ENCODE results near the gene VWA8. TPM values are rescaled to one million over a fixed set of nuclear protein-coding genes. Genes with fewer than 3 reads are reported as not detected.
A peak's percentile ranks its signal among the peaks of the same experiment; 100 is the strongest.

Gene VWA8
- total RNA-seq, 3 donors from 2014 or later: 18.4 to 43.5 (median 34.7) TPM

GRCh38 chr13:41568143-41568971, 392.6 kb downstream of the VWA8 start:
- H3K36me3 ChIP-seq: no peaks in the 10 kb centered on the region
- H3K27me3 ChIP-seq: no peaks in the 10 kb centered on the region
- TF ChIP-seq POLR2A (IDR thresholded peaks at IDR 0.05) (no peak), POLR2AphosphoS5 (IDR thresholded peaks at IDR 0.05) (no peak)
- TF ChIP-seq, protein P1, sequence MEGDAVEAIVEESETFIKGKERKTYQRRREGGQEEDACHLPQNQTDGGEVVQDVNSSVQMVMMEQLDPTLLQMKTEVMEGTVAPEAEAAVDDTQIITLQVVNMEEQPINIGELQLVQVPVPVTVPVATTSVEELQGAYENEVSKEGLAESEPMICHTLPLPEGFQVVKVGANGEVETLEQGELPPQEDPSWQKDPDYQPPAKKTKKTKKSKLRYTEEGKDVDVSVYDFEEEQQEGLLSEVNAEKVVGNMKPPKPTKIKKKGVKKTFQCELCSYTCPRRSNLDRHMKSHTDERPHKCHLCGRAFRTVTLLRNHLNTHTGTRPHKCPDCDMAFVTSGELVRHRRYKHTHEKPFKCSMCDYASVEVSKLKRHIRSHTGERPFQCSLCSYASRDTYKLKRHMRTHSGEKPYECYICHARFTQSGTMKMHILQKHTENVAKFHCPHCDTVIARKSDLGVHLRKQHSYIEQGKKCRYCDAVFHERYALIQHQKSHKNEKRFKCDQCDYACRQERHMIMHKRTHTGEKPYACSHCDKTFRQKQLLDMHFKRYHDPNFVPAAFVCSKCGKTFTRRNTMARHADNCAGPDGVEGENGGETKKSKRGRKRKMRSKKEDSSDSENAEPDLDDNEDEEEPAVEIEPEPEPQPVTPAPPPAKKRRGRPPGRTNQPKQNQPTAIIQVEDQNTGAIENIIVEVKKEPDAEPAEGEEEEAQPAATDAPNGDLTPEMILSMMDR (IDR thresholded peaks at IDR 0.05): no peak
- DNase-seq (ENCODE audit: low spot score in 2 of 2): no peak
- H3K9me3 ChIP-seq: no peaks in the 10 kb centered on the region
- H3K4me3 ChIP-seq: no peak overlapping the region
- H3K27ac ChIP-seq: peak overlapping the region; percentile 52 to 65
- intact Hi-C loops (cut with DNase I; ENCODE audit: low total_unique reads): no loop called here
- peaks cover 0 to 6% of the 10 kb centered on the region in 2 donors for H3K4me1 ChIP-seq

GRCh38 chr13:41567363-41567762, 393.5 kb downstream of the VWA8 start:
- TF ChIP-seq POLR2AphosphoS5 (IDR thresholded peaks at IDR 0.05): no peak
- no peak for TF ChIP-seq POLR2A (IDR thresholded peaks at IDR 0.05)
- TF ChIP-seq, protein P1 (IDR thresholded peaks at IDR 0.05): no peak
- no peak overlapping the region for H3K27ac ChIP-seq
- no peaks in the 10 kb centered on the region for H3K9me3 ChIP-seq
- intact Hi-C loops (cut with DNase I; ENCODE audit: low total_unique reads): no loop called here
- H3K36me3 ChIP-seq: no peaks in the 10 kb centered on the region
- peaks cover 0 to 14% of the 10 kb centered on the region in 2 donors for H3K4me1 ChIP-seq
- DNase-seq (ENCODE audit: low spot score in 2 of 2): no peak
- no peak overlapping the region for H3K4me3 ChIP-seq
- H3K27me3 ChIP-seq: no peaks in the 10 kb centered on the region

- Histone ChIP-seq H3K36me3 (no peaks in the 10 kb centered on the region), H3K27ac (no peak overlapping the region), H3K27me3 (no peaks in the 10 kb centered on the region), H3K4me3 (no peak overlapping the region), H3K9me3 (no peaks in the 10 kb centered on the region), H3K4me1 (peaks cover 0 to 23% of the 10 kb centered on the region in 2 donors)
- no peak for TF ChIP-seq POLR2A (IDR thresholded peaks at IDR 0.05)
- TF ChIP-seq, protein P1 (IDR thresholded peaks at IDR 0.05): no peak
- intact Hi-C loops (cut with DNase I; ENCODE audit: low total_unique reads): no loop called here
- no peak for DNase-seq (ENCODE audit: low spot score in 2 of 2)
Observed at GRCh38 chr13:41565846-41566245, 395.1 kb downstream of the VWA8 start.

GRCh38 chr13:41565216-41565615, 395.7 kb downstream of the VWA8 start:
- TF ChIP-seq, protein P1 (IDR thresholded peaks at IDR 0.05): no peak
- TF ChIP-seq POLR2AphosphoS5 (IDR thresholded peaks at IDR 0.05) (no peak), POLR2A (IDR thresholded peaks at IDR 0.05) (no peak)
- no peak overlapping the region for H3K4me3 ChIP-seq
- H3K4me1 ChIP-seq: peaks cover 0 to 23% of the 10 kb centered on the region in 2 donors
- H3K27me3 ChIP-seq: no peaks in the 10 kb centered on the region
- no peaks in the 10 kb centered on the region for H3K9me3 ChIP-seq
- no peak for DNase-seq (ENCODE audit: low spot score in 2 of 2)
- intact Hi-C loops (cut with DNase I; ENCODE audit: low total_unique reads): no loop called here
- H3K27ac ChIP-seq: no peak overlapping the region
- H3K36me3 ChIP-seq: no peaks in the 10 kb centered on the region

DNA sequence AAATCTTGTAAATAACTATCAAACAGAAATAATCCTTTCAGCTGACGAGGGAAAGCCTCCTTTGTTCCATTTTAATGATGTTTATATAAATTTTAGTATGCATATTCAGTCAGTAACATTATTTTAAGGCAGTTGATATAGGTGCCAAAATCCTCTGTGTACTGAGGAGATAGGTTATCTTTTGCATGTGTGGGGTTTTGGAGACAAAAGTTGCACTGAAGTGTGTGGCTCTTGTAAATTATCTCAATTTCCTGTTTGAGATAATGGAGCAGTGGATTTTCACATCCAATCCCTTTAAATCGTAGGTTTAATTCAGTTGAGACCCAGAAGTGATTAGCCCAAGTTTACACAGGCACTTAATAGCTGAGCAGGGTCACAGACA, 396.9 kb downstream of the VWA8 start:
- Histone ChIP-seq H3K4me3 (no peak overlapping the region), H3K4me1 (peaks cover 0 to 23% of the 10 kb centered on the region in 2 donors), H3K36me3 (no peaks in the 10 kb centered on the region), H3K27me3 (no peaks in the 10 kb centered on the region), H3K27ac (no peak overlapping the region), H3K9me3 (no peaks in the 10 kb centered on the region)
- intact Hi-C loops (cut with DNase I; ENCODE audit: low total_unique reads): no loop called here
- no peak for DNase-seq (ENCODE audit: low spot score in 2 of 2)
- TF ChIP-seq POLR2AphosphoS5 (IDR thresholded peaks at IDR 0.05) (no peak), POLR2A (IDR thresholded peaks at IDR 0.05) (no peak)
- TF ChIP-seq, protein P1 (IDR thresholded peaks at IDR 0.05): no peak

Measured in breast epithelium (tissue), 4 donors.